MCF 10A (cell line): Measurements from ENCODE around the gene AFAP1L1. TPM values are rescaled to one million over a fixed set of nuclear protein-coding genes. Genes with fewer than 3 reads are reported as not detected.

Source experiments
- BruUV-seq: library from RNA; stranded (reverse); fragments of 400-500 nt; replicated peaks from 2 replicates; lab custom pipeline; 2021; lab: Mats Ljungman, UMichigan
- CTCF ChIA-PET: fragments of 300-600 bp; sonication (Branson Sonifier 250); formaldehyde crosslinking; extraction: SDS; loops from one replicate; lab custom pipeline; 2021; ENCODE audit warnings: antibody characterized with exemption, inconsistent platforms; lab: Yijun Ruan, JAX
- POLR2A ChIA-PET: fragments of 300-600, 350-650 bp; sonication (Branson Sonifier 250); formaldehyde crosslinking; extraction: SDS; loops from one replicate; lab custom pipeline; 2020; ENCODE audit warnings: antibody characterized with exemption, inconsistent platforms; lab: Yijun Ruan, JAX
- DNase-seq: peaks from one replicate; pipeline ENCODE4 v3.0.0-alpha.2; 2018; ENCODE audit not compliant: unreplicated experiment
- H3K27ac Mint-ChIP-seq: one replicate; pipeline ENCODE4 v1.8.0; 2022; ENCODE audit warnings: mild to moderate bottlenecking, low read depth, mixed read lengths; ENCODE audit not compliant: unreplicated experiment
- H3K27me3 Mint-ChIP-seq: one replicate; pipeline ENCODE4 v1.8.0; 2022; ENCODE audit warnings: mixed read lengths; ENCODE audit not compliant: insufficient read depth, unreplicated experiment
- H3K36me3 Mint-ChIP-seq: one replicate; pipeline ENCODE4 v1.8.0; 2022; ENCODE audit warnings: mild to moderate bottlenecking, moderate library complexity, mixed read lengths; ENCODE audit not compliant: insufficient read depth, unreplicated experiment
- H3K4me1 Mint-ChIP-seq: one replicate; pipeline ENCODE4 v1.8.0; 2022; ENCODE audit warnings: mixed read lengths; ENCODE audit not compliant: insufficient read depth, unreplicated experiment
- H3K4me3 Mint-ChIP-seq: one replicate; pipeline ENCODE4 v1.8.0; 2022; ENCODE audit warnings: mild to moderate bottlenecking, moderate library complexity, mixed read lengths; ENCODE audit not compliant: unreplicated experiment
- H3K9me3 Mint-ChIP-seq: one replicate; pipeline ENCODE4 v1.8.0; 2022; ENCODE audit warnings: mixed read lengths; ENCODE audit not compliant: unreplicated experiment
- intact Hi-C: fragments of 100-400 bp; cut with micrococcal nuclease; formaldehyde crosslinking; loops from 2 replicates; pipeline ENCODE4 v1.14.1; 2022
- total RNA-seq: library from RNA; stranded (reverse); gene quantifications from 2 replicates; pipeline ENCODE4 v1.2.3, GENCODE V29; 2022
- TF ChIP-seq, protein P1 (sequence below): fragments of 200-600 bp; IDR thresholded peaks from one replicate; pipeline ENCODE4 v1.8.0; 2022; ENCODE audit warnings: antibody characterized with exemption, mild to moderate bottlenecking; ENCODE audit not compliant: unreplicated experiment

AFAP1L1 gene
- total RNA-seq, 1 experiment from 2014 or later = 4.8 TPM

DNA sequence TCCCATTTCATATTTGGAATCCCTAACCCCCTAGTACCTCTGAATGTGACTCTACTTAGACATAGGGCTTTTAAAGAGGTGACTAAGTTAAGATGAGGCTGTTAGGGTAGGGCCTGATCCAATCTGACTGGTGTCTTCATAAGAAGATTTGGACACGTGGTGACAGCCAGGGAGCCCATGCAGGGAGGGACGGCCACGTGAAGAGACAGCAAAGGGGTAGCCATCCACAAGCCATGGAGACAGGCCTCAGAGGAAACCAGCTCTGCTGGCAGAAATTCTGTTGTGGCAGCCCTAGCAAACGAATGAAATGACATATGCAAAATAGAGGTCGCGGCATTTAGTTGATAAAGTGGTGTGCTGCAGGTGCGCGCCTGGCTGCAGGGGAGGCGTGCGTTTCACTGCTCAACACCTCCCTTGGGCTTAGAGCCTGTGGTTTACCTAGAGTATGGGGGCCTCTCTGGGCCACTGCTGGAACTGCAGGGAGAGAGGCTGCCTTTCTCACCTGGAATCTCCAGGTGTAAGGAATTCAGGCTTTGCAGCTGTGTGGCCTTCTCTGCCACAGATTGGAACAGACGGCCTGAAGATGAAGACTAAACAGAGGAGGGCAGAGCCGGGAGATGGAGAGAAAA lies 7.1 kb upstream of the AFAP1L1 start:
- Mint-ChIP-seq H3K4me1 (peaks cover 22% of the 10 kb centered on the region), H3K27me3 (no peaks in the 10 kb centered on the region)

GRCh38 chr5:149265068-149265465 lies 6.6 kb upstream of the AFAP1L1 start:
- no peaks in the 10 kb centered on the region for H3K27me3 Mint-ChIP-seq
- H3K4me1 Mint-ChIP-seq = peaks cover 17% of the 10 kb centered on the region
- TF ChIP-seq, protein P1, sequence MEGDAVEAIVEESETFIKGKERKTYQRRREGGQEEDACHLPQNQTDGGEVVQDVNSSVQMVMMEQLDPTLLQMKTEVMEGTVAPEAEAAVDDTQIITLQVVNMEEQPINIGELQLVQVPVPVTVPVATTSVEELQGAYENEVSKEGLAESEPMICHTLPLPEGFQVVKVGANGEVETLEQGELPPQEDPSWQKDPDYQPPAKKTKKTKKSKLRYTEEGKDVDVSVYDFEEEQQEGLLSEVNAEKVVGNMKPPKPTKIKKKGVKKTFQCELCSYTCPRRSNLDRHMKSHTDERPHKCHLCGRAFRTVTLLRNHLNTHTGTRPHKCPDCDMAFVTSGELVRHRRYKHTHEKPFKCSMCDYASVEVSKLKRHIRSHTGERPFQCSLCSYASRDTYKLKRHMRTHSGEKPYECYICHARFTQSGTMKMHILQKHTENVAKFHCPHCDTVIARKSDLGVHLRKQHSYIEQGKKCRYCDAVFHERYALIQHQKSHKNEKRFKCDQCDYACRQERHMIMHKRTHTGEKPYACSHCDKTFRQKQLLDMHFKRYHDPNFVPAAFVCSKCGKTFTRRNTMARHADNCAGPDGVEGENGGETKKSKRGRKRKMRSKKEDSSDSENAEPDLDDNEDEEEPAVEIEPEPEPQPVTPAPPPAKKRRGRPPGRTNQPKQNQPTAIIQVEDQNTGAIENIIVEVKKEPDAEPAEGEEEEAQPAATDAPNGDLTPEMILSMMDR = peak; percentile 0
- peaks cover 8% of the 10 kb centered on the region for H3K9me3 Mint-ChIP-seq
- peaks cover 3% of the 10 kb centered on the region for H3K36me3 Mint-ChIP-seq
- BruUV-seq = no TSS peak
- no peak overlapping the region for H3K27ac Mint-ChIP-seq
- intact Hi-C loops = loop anchor here (1.0 to 10.0 kb wide), 5 partner anchors 106 to 823 kb away; no protein-coding TSS in a partner anchor
- no peak overlapping the region for H3K4me3 Mint-ChIP-seq
- CTCF ChIA-PET = interaction anchor here (0.6 to 5.1 kb wide), 32 partner anchors 9 to 822 kb away, joined by 3 to 48 read pairs (median 4); partner anchors contain the start of genes ABLIM3 and CSNK1A1
- DNase-seq = no peak
- POLR2A ChIA-PET = interaction anchor here (0.9 to 3.1 kb wide), 5 partner anchors 12 to 152 kb away, joined by 3 to 11 read pairs (median 4); no protein-coding TSS in a partner anchor

More for the DNA sequence above, 7.1 kb upstream of the AFAP1L1 start:
- Mint-ChIP-seq H3K36me3 (peaks cover 8% of the 10 kb centered on the region), H3K9me3 (peaks cover 8% of the 10 kb centered on the region), H3K4me3 (no peak overlapping the region), H3K27ac (no peak overlapping the region)
- ChIA-PET POLR2A (interaction anchor here (0.9 to 3.1 kb wide), 5 partner anchors 8 to 151 kb away, joined by 3 to 11 read pairs (median 7); partner anchors contain the start of gene AFAP1L1), CTCF (interaction anchor here (0.6 to 5.1 kb wide), 27 partner anchors 9 to 534 kb away, joined by 3 to 48 read pairs (median 6); partner anchors contain the start of gene ABLIM3)
- TF ChIP-seq, protein P1 = peak; percentile 72
- peak; percentile 78 for DNase-seq
- BruUV-seq = no TSS peak
- intact Hi-C loops = loop anchor here (1.0 to 10.0 kb wide), 5 partner anchors 107 to 822 kb away; no protein-coding TSS in a partner anchor

GRCh38 chr5:149265597-149265996 lies 6.1 kb upstream of the AFAP1L1 start:
- H3K36me3 Mint-ChIP-seq = no peaks in the 10 kb centered on the region
- no peak overlapping the region for H3K27ac Mint-ChIP-seq
- H3K4me3 Mint-ChIP-seq = no peak overlapping the region
- intact Hi-C loops = loop anchor here (1.0 to 10.0 kb wide), 5 partner anchors 106 to 823 kb away; no protein-coding TSS in a partner anchor
- peaks cover 8% of the 10 kb centered on the region for H3K9me3 Mint-ChIP-seq
- DNase-seq = peak; percentile 79
- ChIA-PET POLR2A (interaction anchor here (1.3 to 3.1 kb wide), 2 partner anchors 123 to 135 kb away, joined by 4 to 11 read pairs; no protein-coding TSS in a partner anchor), CTCF (interaction anchor here (0.6 to 5.1 kb wide), 33 partner anchors 8 to 823 kb away, joined by 3 to 48 read pairs (median 4); partner anchors contain the start of genes ABLIM3 and CSNK1A1)
- BruUV-seq = no TSS peak
- H3K4me1 Mint-ChIP-seq = peaks cover 13% of the 10 kb centered on the region
- H3K27me3 Mint-ChIP-seq = no peaks in the 10 kb centered on the region
- TF ChIP-seq, protein P1 = peak; percentile 38
